GM12865 (cell line): ENCODE data around the gene DESI1.
"Not testable (repeated sequence)": the region's sequence is repeated elsewhere in the genome, so short reads cannot be mapped to it uniquely, and the experiment has no call there.

ENCODE experiments used
- DNase-seq: peaks from one replicate; pipeline ENCODE4 v3.0.0; 2010; ENCODE audit warnings: low read depth
- H3K4me3 ChIP-seq: 2 replicates; pipeline ENCODE4 v1.5.1; 2011; ENCODE audit warnings: mild to moderate bottlenecking, low read depth, low read length, control low read depth
- TF ChIP-seq, protein P1 (sequence below): IDR thresholded peaks from 2 replicates; pipeline ENCODE4 v1.5.1; 2011; ENCODE audit warnings: low read length, control low read depth, low read depth, inconsistent platforms; ENCODE audit not compliant: insufficient read depth; ENCODE audit errors: missing control alignments

DESI1 gene

DNA sequence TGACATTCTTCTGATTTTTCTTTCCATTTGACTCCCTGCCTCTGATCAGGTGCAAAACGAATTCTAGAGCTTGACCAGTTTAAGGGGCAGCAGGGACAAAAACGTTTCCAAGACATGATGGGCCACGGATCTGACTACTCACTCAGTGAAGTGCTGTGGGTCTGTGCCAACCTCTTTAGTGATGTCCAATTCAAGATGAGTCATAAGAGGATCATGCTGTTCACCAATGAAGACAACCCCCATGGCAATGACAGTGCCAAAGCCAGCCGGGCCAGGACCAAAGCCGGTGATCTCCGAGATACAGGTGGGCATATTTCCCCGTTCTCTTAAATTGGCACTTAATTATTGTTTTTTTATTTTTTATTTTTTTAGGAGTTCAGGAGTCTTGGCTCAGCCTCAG is 15.6 kb upstream of the DESI1 start:
- no peak for DNase-seq
- no peak overlapping the region for H3K4me3 ChIP-seq
- TF ChIP-seq, protein P1, sequence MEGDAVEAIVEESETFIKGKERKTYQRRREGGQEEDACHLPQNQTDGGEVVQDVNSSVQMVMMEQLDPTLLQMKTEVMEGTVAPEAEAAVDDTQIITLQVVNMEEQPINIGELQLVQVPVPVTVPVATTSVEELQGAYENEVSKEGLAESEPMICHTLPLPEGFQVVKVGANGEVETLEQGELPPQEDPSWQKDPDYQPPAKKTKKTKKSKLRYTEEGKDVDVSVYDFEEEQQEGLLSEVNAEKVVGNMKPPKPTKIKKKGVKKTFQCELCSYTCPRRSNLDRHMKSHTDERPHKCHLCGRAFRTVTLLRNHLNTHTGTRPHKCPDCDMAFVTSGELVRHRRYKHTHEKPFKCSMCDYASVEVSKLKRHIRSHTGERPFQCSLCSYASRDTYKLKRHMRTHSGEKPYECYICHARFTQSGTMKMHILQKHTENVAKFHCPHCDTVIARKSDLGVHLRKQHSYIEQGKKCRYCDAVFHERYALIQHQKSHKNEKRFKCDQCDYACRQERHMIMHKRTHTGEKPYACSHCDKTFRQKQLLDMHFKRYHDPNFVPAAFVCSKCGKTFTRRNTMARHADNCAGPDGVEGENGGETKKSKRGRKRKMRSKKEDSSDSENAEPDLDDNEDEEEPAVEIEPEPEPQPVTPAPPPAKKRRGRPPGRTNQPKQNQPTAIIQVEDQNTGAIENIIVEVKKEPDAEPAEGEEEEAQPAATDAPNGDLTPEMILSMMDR, result no peak

DNA sequence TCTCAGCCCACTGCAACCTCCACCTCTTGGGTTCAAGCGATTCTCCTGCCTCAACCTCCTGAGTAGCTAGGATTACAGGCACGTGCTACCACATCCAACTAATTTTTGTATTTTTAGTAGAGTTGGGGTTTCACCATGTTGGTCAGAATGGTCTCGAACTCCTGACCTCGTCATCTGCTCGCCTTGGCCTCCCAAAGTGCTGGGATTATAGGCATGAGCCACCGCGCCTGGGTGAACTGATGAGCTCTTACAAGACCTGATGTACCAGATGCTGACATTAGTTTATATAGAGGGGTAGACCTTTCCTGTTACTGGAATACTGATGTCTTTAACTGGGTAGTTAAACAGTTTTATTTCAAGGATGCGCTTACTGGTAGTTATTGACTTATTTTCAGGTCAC is 13.8 kb upstream of the DESI1 start:
- not testable (repeated sequence) for DNase-seq, H3K4me3 ChIP-seq

GRCh38 chr22:41631615-41632014 is 10.8 kb upstream of the DESI1 start:
- DNase-seq, H3K4me3 ChIP-seq: not testable (repeated sequence)

DNA sequence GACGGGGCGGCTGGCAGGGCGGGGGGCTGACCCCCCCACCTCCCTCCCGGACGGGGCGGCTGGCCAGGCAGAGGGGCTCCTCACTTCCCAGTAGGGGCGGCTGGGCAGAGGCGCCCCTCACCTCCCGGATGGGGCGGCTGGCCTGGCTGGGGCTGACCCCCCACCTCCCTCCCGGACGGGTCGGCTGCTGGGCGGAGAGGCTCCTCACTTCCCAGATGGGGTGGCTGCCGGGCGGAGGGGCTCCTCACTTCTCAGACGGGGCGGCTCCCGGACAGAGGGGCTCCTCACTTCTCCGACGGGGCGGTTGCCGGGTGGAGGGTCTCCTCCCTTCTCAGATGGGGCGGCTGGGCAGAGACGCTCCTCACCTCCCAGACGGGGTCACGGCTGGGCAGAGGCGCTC is 10.3 kb upstream of the DESI1 start:
- H3K4me3 ChIP-seq, DNase-seq: not testable (repeated sequence)

DNA sequence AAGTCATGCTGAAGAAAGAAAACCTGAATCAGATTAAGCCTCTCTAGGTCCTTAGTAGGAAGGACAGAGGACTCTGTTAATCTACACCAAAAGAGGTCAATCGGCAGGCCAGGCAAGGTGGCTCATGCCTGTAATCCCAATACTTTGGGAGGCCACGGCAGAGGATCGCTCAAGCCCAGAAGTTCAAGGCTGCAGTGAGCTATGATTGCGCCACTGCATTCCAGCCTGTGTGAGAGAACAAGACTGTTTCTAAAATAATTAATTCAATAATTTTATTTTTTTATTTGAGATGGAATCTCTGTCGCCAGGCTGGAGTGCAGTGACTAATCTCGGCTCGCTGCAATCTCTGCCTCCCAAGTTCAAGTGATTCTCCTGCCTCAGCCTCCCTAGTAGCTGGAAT is 4.7 kb upstream of the DESI1 start:
- TF ChIP-seq, protein P1, result no peak
- H3K4me3 ChIP-seq, result no peak overlapping the region
- DNase-seq, result no peak

DNA sequence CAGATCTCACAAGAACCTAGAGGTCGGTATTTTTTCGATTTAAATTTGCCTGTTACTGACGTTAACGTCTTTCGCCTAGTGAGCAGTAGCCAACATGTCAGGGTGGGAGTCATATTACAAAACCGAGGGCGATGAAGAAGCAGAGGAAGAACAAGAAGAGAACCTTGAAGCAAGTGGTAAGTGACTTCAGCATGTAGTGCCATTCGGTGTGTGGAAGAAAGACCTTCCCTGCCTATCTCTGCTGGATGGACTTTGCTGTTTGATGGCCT is 1.0 kb upstream of the DESI1 start:
- TF ChIP-seq, protein P1, result no peak
- DNase-seq, result no peak
- H3K4me3 ChIP-seq, result peak overlapping the region; percentile 81

DNA sequence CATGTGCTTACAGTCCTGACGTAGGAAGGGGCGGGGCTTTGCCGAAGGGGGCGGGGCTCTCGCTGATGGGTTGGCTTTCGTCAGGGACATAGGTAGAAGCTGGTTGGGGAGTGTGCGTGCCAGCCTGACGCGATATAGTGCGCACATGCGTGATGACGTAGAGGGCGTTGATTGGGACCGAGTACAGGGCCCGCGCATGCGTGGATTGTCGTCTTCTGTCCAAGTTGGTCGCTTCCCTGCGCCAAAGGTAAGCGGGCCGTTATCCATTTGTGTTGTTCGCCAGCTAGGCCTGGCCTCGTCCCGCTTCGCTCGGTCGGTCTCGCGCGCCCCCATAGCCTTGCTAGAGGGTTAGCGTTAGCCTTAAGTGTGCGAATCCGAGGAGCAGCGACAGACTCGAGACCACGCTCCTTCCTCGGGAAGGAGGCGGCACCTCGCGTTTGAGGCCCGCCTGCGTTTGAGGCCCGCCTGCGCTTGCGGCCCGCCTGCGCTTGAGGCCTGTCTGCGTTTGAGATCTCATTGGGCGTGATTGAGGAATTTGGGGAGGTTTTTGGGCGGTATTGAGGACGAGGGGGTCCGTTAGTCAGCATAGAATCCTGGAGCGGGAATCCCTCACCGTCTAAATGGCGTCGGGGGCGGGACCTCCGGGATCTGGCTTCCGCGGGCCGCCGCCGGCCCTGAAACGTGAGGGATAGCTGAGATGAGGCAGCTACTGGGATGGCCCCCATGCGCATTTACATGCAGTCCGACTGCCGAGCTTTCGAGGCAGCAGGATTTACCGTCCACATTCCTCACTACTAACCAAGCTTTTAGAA is 462 bp upstream of the DESI1 start, which contains the start of gene XRCC6:
TSS of gene XRCC6 (plus strand) at position 197 of the 812 bp plus-strand sequence. CDS start 710 bp downstream, outside the sequence.
- peak; percentile 100 for DNase-seq
- TF ChIP-seq, protein P1, result no peak
- H3K4me3 ChIP-seq, result peak within 1 kb of the TSS; percentile 81

DNA sequence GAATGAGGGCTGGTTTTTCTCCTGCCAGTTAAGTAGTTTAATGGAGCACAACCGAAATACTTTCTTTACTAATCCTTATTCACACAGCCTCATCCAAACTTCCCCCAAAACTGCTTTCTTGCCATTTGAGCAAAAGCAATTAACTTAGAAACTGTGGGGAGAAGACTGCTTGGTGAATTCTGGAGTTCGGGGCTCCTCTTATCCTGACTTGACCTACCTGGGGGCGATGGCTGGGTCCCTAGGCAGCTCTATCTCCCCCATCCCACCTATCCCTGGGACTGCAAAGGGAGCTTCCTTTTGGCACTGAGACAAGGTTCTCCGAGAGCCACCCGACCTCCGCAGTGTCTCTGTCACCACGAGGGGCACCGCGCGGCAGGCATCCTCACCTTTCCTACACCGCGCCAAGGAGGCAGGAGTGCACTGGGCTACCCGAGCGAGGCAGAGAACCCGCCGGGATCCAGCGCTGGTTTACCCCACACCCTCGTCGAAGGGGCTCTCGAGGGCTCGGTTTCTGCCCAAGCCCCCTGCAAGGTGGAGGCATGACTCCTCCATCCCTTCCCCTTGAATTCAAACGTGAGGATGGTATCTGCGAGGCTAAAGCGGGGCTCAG is 759 bp downstream of the DESI1 start:
- TF ChIP-seq, protein P1, result no peak
- peak; percentile 53 for DNase-seq
- peak overlapping the region; percentile 77 for H3K4me3 ChIP-seq

GRCh38 chr22:41613456-41613855 is 7.4 kb downstream of the DESI1 start:
- TF ChIP-seq, protein P1, result no peak
- no peak for DNase-seq
- no peak overlapping the region for H3K4me3 ChIP-seq
